Breast epithelium (tissue), 4 donors: ENCODE measurements around the gene CDK11B. TPM values are rescaled to one million over a fixed set of nuclear protein-coding genes. Genes with fewer than 3 reads are reported as not detected.
"Not testable (repeated sequence)": the region's sequence is repeated elsewhere in the genome, so short reads cannot be mapped to it uniquely, and the experiment has no call there.

Experiments used
- DNase-seq, 2 donors: peaks; one replicate each; pipeline ENCODE4 v3.0.0-alpha.2; 2019; ENCODE audit warnings: low spot score in 2 of 2
- H3K27ac ChIP-seq, 2 donors: fragments of 200-600 bp; sonication (generic) in 1 of 2; one replicate each; pipeline ENCODE4 v1.5.1; 2016 to 2019; ENCODE audit warnings: mild to moderate bottlenecking in 1 of 2
- H3K27me3 ChIP-seq, 2 donors: fragments of 200-600 bp; sonication (generic) in 1 of 2; one replicate each; pipeline versions ENCODE4 v1.5.1 to v1.6.0; 2017 to 2019; ENCODE audit warnings: control low read depth in 1 of 2, mild to moderate bottlenecking in 1 of 2
- H3K36me3 ChIP-seq: fragments of 200-600 bp; one replicate; pipeline ENCODE4 v1.5.1; 2019
- H3K4me1 ChIP-seq, 2 donors: fragments of 200-600 bp; sonication (generic); one replicate each; pipeline ENCODE4 v1.5.1; 2016 to 2019; ENCODE audit warnings: control low read depth in 1 of 2
- H3K4me3 ChIP-seq, 3 donors: fragments of 200-600 bp; sonication (generic); 1 replicate in 2 of 3; 2 replicates in 1 of 3; pipeline ENCODE4 v1.5.1; 2016 to 2019; ENCODE audit warnings: mild to moderate bottlenecking in 3 of 3, moderate library complexity in 2 of 3
- H3K9me3 ChIP-seq, 2 donors: fragments of 200-600 bp; sonication (generic) in 1 of 2; one replicate each; pipeline ENCODE4 v1.5.1; 2016 to 2019; ENCODE audit warnings: control low read depth in 1 of 2
- CTCF ChIP-seq, 3 donors: fragments of 450-650 bp; IDR thresholded peaks; one replicate each; pipeline ENCODE4 v1.5.1; 2016 to 2017; ENCODE audit warnings: antibody characterized with exemption in 3 of 3, mild to moderate bottlenecking in 3 of 3, moderate library complexity in 3 of 3
- POLR2A ChIP-seq: fragments of 450-650 bp; IDR thresholded peaks from one replicate; pipeline ENCODE4 v1.6.1; 2016; ENCODE audit warnings: antibody characterized with exemption, mild to moderate bottlenecking, moderate library complexity
- POLR2AphosphoS5 ChIP-seq, 3 donors: sonication (generic); formaldehyde crosslinking; IDR thresholded peaks; one replicate each; pipeline ENCODE4 v1.6.1; 2017; ENCODE audit warnings: antibody characterized with exemption in 3 of 3
- intact Hi-C: fragments of 100-400 bp; cut with DNase I; formaldehyde crosslinking; loops from one replicate; pipeline ENCODE4 v1.15.1; 2023; ENCODE audit warnings: low total_unique reads
- total RNA-seq, 3 donors: library from RNA; depleted of rRNA; stranded (reverse); fragments of >200 nt; gene quantifications; one replicate each; pipeline ENCODE4 v1.1.0, GENCODE V29; 2016

Gene CDK11B
- total RNA-seq, 3 donors from 2014 or later = 17.4 to 30.3 (median 26.2) TPM

GRCh38 chr1:1665815-1666251, 7.0 kb upstream of the CDK11B start:
- Histone ChIP-seq H3K4me1 (no peaks in the 10 kb centered on the region), H3K27ac (peak overlapping the region in 1 of 2 donors; percentile 15), H3K9me3 (no peaks in the 10 kb centered on the region), H3K36me3 (peaks cover 10% of the 10 kb centered on the region), H3K4me3 (no peak overlapping the region), H3K27me3 (no peaks in the 10 kb centered on the region)
- no peak for DNase-seq
- intact Hi-C loops = no loop called here
- TF ChIP-seq CTCF (IDR thresholded peaks at IDR 0.05) (no peak), POLR2AphosphoS5 (IDR thresholded peaks at IDR 0.05) (no peak), POLR2A (no peak)

GRCh38 chr1:1664941-1665814, 6.4 kb upstream of the CDK11B start:
- H3K27ac ChIP-seq = no peak overlapping the region
- peaks cover 10% of the 10 kb centered on the region for H3K36me3 ChIP-seq
- no peaks in the 10 kb centered on the region for H3K9me3 ChIP-seq
- H3K4me3 ChIP-seq = no peak overlapping the region
- TF ChIP-seq POLR2A (no peak), CTCF (IDR thresholded peaks at IDR 0.05) (no peak), POLR2AphosphoS5 (IDR thresholded peaks at IDR 0.05) (no peak)
- peak in 1 of 2 donors; percentile 49 for DNase-seq
- intact Hi-C loops = no loop called here
- no peaks in the 10 kb centered on the region for H3K27me3 ChIP-seq
- H3K4me1 ChIP-seq = no peaks in the 10 kb centered on the region

GRCh38 chr1:1664318-1664717, 5.5 kb upstream of the CDK11B start:
- H3K27me3 ChIP-seq, DNase-seq, H3K4me3 ChIP-seq, H3K9me3 ChIP-seq, H3K27ac ChIP-seq, H3K4me1 ChIP-seq, intact Hi-C loops: not testable (repeated sequence)
- peaks cover 10% of the 10 kb centered on the region for H3K36me3 ChIP-seq

GRCh38 chr1:1662830-1663560, 4.2 kb upstream of the CDK11B start:
- H3K4me3 ChIP-seq, DNase-seq, H3K4me1 ChIP-seq, H3K9me3 ChIP-seq, intact Hi-C loops, H3K27me3 ChIP-seq: not testable (repeated sequence)
- H3K27ac ChIP-seq = peak overlapping the region; percentile 62 to 85
- H3K36me3 ChIP-seq = peaks cover 10% of the 10 kb centered on the region

- H3K4me1 ChIP-seq, H3K9me3 ChIP-seq, DNase-seq, intact Hi-C loops, H3K27me3 ChIP-seq, H3K4me3 ChIP-seq: not testable (repeated sequence)
- peak overlapping the region; percentile 62 to 85 for H3K27ac ChIP-seq
- H3K36me3 ChIP-seq = peaks cover 10% of the 10 kb centered on the region
These were observed 3.6 kb upstream of the CDK11B start for GRCh38 chr1:1662392-1662791.

- DNase-seq, H3K27me3 ChIP-seq, H3K36me3 ChIP-seq, H3K9me3 ChIP-seq, H3K4me1 ChIP-seq, H3K27ac ChIP-seq, H3K4me3 ChIP-seq, intact Hi-C loops: not testable (repeated sequence)
These were observed 10.5 kb downstream of the CDK11B start for GRCh38 chr1:1648265-1648664.

- H3K36me3 ChIP-seq, H3K4me3 ChIP-seq, intact Hi-C loops, H3K9me3 ChIP-seq, H3K4me1 ChIP-seq, H3K27me3 ChIP-seq, DNase-seq, H3K27ac ChIP-seq: not testable (repeated sequence)
These were observed 11.1 kb downstream of the CDK11B start for GRCh38 chr1:1647567-1648241.

- H3K27ac ChIP-seq, H3K27me3 ChIP-seq, H3K9me3 ChIP-seq, intact Hi-C loops, H3K4me3 ChIP-seq, H3K36me3 ChIP-seq, DNase-seq, H3K4me1 ChIP-seq: not testable (repeated sequence)
These were observed 12.5 kb downstream of the CDK11B start for GRCh38 chr1:1646326-1646725.

GRCh38 chr1:1640711-1641461, 17.9 kb downstream of the CDK11B start:
- H3K36me3 ChIP-seq, intact Hi-C loops, H3K4me1 ChIP-seq, H3K27ac ChIP-seq, H3K9me3 ChIP-seq, H3K27me3 ChIP-seq, H3K4me3 ChIP-seq, DNase-seq: not testable (repeated sequence)

GRCh38 chr1:1640081-1640480, 18.7 kb downstream of the CDK11B start:
- H3K9me3 ChIP-seq, H3K27me3 ChIP-seq, H3K4me1 ChIP-seq, intact Hi-C loops, H3K36me3 ChIP-seq, DNase-seq, H3K4me3 ChIP-seq, H3K27ac ChIP-seq: not testable (repeated sequence)
